Stimulated activated CD4-positive, alpha-beta T cell treated with anti-CD3 and anti-CD28 coated beads, Interleukin-4, amount 100 ng/mL, for 4 hours (primary cell): Measurements from ENCODE around the gene PHF1.
A peak's percentile ranks its signal among the peaks of the same experiment; 100 is the strongest.
"Not testable (repeated sequence)": the region's sequence is repeated elsewhere in the genome, so short reads cannot be mapped to it uniquely, and the experiment has no call there.

Experiments used
- DNase-seq, 2 experiments: peaks; one replicate each; pipeline ENCODE4 v3.0.0-alpha.2; 2020

PHF1 gene

GRCh38 chr6:33391922-33392594 is 18.8 kb upstream of the PHF1 start:
- DNase-seq, result peak in 1 of 2 experiments; percentile 22

GRCh38 chr6:33392595-33392948 is 18.2 kb upstream of the PHF1 start:
- no peak for DNase-seq

DNA sequence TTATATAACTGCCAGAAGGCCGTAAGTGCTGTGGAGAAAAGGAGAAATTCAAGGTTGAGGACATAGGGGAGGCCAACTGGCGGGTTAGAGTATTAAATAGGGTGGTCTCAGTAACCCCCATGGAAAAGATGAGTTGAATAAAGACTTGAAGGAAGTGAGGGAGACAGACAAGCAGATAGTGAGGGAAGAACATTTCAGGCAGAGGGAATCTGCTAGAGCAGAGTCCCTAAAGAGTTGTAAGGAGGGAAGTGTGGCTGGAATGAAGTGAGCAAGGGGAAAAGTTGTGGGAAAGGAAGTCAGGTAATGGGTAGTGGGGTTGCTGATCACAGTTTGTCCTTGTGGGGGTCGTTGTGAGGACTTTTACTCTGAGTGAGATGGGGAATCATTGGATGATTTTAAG is 17.8 kb upstream of the PHF1 start:
- no peak for DNase-seq

- no peak for DNase-seq
These were observed 13.3 kb upstream of the PHF1 start for GRCh38 chr6:33397541-33397940.

GRCh38 chr6:33398601-33399000 is 12.2 kb upstream of the PHF1 start:
- DNase-seq, result not testable (repeated sequence)

- not testable (repeated sequence) for DNase-seq
These were observed 10.9 kb upstream of the PHF1 start for GRCh38 chr6:33399881-33400280.

DNA sequence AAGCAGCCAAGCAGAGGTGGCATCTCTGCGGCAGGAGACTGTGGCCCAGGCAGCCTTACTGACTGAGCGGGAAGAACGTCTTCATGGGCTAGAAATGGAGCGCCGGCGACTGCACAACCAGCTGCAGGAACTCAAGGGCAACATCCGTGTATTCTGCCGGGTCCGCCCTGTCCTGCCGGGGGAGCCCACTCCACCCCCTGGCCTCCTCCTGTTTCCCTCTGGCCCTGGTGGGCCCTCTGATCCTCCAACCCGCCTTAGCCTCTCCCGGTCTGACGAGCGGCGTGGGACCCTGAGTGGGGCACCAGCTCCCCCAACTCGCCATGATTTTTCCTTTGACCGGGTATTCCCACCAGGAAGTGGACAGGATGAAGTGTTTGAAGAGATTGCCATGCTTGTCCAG is 5.9 kb upstream of the PHF1 start:
- no peak for DNase-seq

GRCh38 chr6:33405386-33405940 is 5.4 kb upstream of the PHF1 start:
- no peak for DNase-seq

DNA sequence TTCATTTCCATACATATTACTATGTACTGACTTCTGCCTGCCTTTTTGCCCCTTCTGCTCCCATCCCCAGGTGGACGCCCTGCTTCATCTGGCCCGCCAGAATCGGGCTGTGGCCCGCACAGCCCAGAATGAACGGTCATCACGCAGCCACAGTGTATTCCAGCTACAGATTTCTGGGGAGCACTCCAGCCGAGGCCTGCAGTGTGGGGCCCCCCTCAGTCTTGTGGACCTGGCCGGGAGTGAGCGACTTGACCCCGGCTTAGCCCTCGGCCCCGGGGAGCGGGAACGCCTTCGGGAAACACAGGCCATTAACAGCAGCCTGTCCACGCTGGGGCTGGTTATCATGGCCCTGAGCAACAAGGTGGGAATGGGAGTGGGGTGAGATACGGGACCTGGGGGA is 4.7 kb upstream of the PHF1 start:
- no peak for DNase-seq

GRCh38 chr6:33407132-33407718 is 3.6 kb upstream of the PHF1 start:
- no peak for DNase-seq

GRCh38 chr6:33410050-33410710 is 634 bp upstream of the PHF1 start:
- DNase-seq, result peak; percentile 94 to 98

- DNase-seq, result no peak
These were observed 805 bp downstream of the PHF1 start for GRCh38 chr6:33411632-33412005.

GRCh38 chr6:33412140-33413009 is 1.6 kb downstream of the PHF1 start:
- DNase-seq, result no peak

DNA sequence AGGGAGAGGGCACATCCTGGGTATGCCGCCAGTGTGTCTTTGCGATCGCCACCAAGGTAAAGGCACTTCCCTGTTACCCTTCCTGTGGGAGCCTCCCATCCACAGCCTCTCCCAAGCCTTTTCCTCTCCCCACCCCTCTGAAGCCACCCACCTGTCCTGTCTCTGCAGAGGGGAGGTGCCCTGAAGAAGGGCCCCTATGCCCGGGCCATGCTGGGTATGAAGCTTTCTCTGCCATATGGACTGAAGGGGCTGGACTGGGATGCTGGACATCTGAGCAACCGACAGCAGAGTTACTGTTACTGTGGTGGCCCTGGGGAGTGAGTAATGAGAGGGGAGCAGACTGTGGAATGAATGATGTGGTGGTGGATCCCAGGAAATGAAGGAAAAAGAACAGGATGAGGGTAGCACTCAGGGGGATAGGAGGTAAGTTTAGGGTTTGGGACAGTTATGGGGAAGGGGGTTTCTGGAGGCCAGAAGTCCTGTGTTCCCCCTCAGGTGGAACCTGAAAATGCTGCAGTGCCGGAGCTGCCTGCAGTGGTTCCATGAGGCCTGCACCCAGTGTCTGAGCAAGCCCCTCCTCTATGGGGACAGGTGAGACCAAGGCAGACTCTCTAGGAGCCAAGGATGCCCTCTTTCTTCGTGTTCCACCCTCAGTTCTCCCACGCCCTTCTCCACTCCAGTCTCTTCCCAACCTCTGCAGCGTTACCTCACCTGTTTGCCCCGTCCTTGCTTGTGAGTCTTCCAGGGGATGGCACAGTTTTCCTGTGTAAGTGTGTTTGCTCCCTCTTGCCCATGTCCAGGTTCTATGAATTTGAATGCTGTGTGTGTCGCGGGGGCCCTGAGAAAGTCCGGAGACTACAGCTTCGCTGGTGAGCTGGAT is 2.7 kb downstream of the PHF1 start:
- no peak for DNase-seq

DNA sequence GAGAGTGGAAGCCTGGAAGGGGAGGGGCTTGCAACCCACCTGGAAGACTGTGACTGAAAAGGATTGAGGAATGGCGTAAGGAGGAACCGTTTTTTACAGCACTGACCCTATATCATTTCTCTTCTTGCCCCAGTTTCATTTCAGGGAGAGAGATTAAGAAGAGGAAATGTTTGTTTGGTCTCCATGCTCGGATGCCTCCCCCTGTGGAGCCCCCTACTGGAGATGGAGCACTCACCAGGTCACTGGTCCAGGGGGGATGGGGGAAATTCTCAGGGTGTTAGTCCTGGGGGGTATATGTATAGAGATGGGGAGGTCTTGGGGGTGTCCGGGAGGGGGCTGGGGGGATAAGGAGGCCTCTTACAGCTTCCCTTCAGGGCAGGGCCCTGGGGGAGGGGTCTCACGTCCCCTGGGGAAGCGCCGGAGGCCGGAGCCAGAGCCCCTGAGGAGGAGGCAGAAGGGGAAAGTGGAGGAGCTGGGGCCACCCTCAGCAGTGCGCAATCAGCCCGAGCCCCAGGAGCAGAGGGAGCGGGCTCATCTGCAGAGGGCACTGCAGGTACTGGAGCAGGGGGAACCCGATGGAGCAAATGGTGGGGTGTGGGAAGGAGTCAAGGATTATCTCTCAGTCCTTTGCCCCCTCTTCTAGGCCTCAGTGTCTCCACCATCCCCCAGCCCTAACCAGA is 3.9 kb downstream of the PHF1 start:
- DNase-seq, result no peak

DNA sequence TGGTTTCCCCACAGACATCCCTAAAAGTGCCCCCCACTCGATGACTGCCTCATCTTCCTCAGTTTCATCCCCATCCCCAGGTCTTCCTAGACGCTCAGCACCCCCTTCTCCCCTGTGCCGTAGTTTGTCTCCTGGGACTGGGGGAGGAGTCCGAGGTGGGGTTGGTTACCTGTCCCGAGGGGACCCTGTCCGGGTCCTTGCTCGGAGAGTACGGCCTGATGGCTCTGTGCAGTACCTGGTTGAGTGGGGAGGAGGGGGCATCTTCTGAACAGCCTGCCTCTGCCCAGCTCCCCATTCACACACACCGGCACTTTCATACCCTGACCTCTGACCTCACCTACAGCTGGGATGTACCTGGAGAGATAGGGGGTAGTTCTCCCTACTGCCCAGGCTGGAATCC is 5.0 kb downstream of the PHF1 start:
- no peak for DNase-seq

DNA sequence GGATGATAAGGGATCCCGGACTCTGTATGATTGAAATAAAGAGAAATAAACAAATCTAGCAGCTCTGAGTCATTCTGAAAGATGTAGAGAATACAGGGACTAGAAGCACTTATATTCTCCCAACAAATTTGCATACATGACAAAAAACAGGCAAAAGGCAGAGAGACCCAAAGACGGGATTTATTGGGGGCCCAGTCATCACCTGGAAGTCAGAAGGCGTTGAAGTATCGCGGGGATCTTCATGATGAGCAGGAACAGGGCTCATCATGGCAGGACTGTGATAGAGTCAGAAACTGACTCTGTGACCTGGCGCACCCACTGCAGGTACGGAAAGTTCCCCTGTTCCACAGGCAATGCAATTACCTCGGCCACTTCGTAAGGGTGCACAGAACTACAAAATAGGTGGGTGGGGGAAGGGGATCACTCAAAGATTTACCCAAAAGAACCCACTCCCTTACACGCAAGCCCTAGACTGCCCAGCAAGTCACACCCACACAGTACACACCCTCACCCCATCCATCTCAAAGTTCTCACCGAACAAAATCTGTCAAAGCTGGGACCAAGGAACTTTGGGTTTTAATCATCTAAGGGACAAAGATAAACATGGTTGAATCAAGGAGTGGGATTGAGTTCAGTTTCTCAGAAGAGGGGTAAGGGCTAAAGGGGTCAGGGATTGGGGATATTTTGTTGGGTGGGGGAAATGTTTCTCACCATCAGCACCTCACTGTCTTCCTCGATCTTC is 5.7 kb downstream of the PHF1 start:
- peak in 1 of 2 experiments; percentile 24 for DNase-seq

- DNase-seq, result no peak
These were observed 6.5 kb downstream of the PHF1 start for GRCh38 chr6:33417128-33417902.

DNA sequence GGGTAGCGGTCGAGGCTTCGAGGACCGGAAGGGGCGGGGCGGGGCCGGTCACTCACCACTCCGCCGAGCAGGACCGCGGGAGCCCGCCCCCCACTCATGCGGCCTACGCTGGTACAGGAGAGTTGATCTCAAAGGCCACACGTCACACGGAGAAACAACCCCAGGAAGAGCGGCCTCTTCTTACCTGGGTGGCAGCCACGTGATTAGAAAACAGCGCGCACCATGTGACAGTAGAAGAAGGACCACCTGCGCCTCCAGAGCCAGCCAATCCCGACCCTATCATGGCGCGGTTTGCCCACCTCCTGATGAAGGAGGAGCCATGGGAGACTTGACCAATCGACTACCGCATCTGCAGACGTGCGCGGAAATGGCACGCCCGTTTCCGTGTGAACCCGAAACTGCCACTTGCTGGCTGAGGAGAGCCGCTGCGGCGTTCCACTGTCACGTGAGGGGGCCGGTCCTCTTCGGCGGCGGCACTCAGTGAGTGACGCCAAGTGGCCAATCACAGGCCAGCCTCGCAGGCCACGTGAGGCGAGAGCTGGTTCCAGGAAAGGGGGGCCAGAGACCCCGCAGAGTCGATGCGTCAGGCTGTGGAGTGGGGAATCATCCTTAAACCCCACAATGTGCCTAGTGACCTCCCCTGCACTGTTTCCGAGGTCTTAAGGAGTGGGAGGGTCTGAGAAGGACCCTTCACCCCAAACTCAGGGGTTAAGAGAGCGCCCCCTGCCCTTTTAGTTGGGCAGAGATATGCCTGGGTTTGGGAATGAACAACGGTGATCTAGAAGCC is 7.3 kb downstream of the PHF1 start, which contains the start of gene CUTA:
Gene CUTA, minus strand, starts transcription at position 205 of the 787 bp plus-strand sequence. Its CDS starts 107 bp downstream, at position 98.
- DNase-seq, result peak; percentile 95 to 100
